DND-41 (cell line): ENCODE data around the gene CNTFR.

Source experiments
- EZH2 ChIP-seq: IDR thresholded peaks from 3 replicates; pipeline ENCODE4 v1.6.1; 2012; ENCODE audit warnings: borderline replicate concordance, low read depth, mild to moderate bottlenecking, moderate library complexity, low read length, inconsistent platforms; ENCODE audit not compliant: severe bottlenecking
- TF ChIP-seq, protein P1 (sequence below): IDR thresholded peaks from 2 replicates; pipeline ENCODE4 v1.5.1; 2012; ENCODE audit warnings: borderline replicate concordance, low read length, moderate library complexity, mild to moderate bottlenecking; ENCODE audit not compliant: poor library complexity, severe bottlenecking; ENCODE audit errors: extremely low read depth

DNA sequence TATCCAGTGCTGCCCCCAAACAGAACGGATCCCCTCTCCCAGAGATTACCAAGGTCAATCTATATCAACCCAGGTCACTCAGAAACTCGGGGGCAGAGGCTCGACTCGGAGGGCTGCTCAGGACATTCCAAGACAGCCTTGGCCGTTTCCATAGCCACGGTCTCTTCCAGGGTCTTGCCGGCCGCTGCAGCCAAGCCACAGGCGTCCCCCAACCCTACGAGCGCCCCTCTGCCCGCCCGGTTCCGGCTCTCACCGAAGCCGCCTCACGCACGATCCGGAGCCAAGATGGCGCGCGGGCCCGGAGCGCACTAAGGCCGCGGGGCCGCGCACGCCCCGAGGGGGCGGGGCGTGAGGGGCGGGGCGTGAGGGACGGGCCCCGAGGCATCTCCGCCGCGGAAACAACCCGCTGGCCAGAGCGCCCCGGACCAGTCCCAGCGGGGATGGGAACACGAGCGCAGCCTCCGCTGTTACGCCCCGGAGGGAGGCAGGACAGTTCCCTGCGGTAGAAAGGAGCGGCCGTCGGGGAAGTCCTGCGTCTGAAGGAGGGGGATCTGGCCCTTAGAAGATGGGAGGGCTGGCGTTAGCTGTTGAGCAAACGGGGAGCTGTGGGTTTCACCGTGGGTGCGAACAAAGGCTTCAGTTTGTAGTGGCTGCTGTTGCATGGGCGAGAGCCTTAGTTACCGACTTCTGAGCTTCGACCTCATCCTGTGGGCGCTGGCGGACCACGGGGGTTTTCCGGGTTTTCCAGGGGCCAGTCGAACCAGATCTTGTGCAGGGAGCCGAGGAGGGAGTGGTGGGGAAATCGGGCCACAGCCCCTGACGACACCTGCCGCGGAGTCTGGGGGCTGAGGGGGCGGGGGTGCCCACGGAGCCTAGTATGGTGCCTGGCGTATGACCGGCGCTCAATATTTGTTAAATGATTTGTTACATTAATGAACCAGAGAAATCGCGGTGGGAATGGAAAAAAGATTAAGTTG, 22.6 kb upstream of the CNTFR start, which contains the start of gene RPP25L:
- TF ChIP-seq, protein P1, sequence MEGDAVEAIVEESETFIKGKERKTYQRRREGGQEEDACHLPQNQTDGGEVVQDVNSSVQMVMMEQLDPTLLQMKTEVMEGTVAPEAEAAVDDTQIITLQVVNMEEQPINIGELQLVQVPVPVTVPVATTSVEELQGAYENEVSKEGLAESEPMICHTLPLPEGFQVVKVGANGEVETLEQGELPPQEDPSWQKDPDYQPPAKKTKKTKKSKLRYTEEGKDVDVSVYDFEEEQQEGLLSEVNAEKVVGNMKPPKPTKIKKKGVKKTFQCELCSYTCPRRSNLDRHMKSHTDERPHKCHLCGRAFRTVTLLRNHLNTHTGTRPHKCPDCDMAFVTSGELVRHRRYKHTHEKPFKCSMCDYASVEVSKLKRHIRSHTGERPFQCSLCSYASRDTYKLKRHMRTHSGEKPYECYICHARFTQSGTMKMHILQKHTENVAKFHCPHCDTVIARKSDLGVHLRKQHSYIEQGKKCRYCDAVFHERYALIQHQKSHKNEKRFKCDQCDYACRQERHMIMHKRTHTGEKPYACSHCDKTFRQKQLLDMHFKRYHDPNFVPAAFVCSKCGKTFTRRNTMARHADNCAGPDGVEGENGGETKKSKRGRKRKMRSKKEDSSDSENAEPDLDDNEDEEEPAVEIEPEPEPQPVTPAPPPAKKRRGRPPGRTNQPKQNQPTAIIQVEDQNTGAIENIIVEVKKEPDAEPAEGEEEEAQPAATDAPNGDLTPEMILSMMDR: no peak
- no peak for TF ChIP-seq EZH2
